Hippocampal formation (tissue), 2 donors: ENCODE measurements around the gene PTRH2.
"Not testable (repeated sequence)": the region's sequence is repeated elsewhere in the genome, so short reads cannot be mapped to it uniquely, and the experiment has no call there.

Source experiments
- DNase-seq, 2 donors: peaks; one replicate each; lab custom pipeline; 2025; lab: John Stamatoyannopoulos, UW

The PTRH2 gene

DNA sequence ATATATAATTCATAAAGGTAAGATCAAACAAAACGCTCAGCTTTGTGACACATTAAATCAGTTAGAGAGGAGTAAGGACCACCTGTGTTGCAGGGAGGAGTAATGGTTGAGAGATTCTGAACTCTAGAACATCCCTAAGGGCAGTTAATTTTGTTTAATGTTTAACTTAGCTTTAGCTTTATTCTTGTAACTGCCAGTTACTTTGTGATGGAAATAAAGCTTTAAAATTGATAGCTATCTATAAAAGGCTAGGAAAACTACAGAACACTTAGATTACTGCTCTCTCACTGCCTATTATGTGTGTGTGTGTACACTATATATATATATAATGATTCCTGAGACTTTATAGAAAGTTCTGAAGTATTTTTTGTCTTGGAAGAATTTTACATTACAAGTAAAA is 37.8 kb downstream of the PTRH2 start:
- DNase-seq = no peak

DNA sequence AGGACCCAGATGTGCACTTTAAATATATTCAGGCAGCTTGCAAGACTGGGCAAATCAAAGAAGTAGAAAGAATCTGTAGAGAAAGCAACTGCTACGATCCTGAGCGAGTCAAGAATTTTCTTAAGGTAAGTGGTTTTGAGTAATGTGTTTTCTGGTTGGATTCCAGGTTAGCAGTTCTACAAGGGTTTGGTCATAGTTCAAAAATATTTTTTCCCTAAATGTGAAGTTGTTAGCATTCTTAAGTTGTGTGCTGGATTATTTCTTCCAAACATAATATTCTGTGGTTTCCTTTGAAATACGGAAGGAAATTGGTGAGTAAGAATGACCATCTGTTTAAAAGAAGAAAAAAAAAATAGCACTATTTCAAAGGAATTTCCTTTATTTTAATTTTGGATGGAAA is 38.4 kb downstream of the PTRH2 start:
- no peak for DNase-seq

DNA sequence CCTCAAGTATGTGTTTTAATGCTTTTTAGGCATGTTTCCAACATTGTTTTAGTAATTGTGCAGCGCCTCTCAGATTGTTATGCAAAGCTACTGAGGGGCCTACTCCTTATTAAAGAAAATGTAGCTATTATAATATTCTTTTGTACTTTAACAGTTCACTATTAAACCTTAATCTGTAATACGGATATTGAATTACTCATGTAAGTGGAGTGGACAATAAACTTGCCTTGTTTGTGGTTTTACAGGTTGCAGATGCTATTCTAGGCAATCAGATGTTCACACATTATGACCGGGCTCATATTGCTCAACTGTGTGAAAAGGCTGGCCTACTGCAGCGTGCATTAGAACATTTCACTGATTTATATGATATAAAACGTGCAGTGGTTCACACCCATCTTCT is 41.0 kb downstream of the PTRH2 start:
- DNase-seq = no peak

DNA sequence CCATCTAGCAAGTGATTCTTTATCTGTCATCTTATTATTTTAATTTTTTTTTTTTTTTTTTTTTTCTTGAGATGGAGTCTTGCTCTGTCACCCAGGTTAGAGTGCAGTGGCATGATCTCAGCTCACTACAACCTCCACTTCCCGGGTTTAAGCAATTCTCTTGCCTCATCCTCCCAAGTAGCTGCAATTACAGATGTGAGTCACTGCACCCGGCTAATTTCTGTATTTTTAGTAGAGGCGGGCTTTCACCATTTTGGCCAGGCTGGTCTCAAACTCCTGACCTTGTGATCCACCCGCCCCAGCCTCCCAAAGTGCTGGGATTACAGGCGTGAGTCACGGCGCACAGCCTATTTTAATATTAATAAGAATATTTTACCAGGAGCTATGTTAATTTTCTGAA is 50.6 kb downstream of the PTRH2 start:
- not testable (repeated sequence) for DNase-seq

DNA sequence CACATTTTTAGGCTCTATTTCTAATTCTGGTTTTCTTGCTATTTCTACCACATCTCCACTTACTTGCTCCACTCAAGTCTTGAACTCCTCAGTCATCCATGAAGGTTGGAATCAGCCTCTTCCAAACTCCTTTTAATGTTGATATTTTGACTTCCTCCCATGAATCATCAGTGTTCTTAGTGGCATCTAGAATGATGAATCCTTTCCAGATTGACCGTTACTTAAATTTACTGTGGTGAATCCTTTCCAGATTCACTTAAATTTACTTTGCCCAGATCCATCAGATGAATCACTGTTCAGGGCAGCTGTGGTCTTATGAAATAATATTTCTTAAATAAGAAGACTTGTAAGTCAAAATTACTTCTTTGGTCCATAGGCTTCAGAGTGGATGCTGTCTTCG is 55.1 kb downstream of the PTRH2 start:
- DNase-seq = no peak

DNA sequence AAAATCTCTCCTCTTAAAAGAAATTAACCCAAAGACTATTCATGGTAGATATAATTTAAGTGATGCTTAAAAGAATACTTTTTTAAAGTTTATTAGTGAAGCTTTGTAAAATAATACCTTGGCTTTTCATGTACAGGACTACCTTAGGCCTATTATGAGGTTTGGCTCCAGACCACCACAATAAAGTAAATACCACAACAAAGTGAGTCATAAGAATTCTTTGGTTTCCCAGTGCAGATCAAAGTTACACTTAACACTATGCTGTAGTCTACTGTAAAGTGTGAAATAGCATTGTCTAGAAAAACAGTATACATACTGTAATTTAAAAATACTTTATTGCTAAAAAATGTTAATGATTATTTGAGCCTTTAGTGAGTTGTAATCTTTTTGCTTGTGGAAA is 55.9 kb downstream of the PTRH2 start:
- no peak for DNase-seq

DNA sequence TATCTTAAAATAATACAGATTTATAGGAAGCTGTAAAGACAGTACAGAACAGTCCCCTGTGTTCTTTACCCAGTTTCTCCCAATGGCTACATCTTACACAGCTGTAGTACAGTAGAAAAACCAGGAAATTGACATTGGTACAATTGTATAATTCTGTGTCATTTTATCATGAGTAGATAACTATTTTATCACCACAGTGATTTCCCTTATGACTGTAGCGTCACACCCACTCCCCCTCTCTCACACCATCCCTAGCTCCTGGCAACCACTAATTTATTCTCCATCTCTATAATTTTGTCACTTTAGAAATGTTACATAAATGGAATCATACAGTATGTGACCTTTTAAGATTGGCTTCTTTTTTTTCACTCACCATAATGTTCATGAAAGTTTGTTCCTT is 56.6 kb downstream of the PTRH2 start:
- no peak for DNase-seq

DNA sequence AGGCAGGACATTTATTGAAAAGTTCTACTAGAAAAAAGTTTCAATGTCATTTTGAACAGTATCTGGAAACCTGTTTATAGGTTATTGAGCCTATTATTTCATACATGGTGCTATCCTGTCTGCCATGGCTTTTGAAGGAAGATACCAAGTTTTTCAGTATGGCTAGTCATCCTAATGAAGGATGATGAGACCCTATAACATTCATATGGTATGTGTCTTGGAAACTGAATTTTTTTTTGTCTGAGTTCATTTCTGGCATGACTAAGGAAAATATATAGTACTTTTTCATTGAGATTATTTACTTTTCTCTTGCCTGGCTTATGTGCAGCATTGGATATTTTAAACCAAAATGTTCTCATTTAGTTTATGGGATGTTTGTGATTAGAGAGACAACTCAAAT is 57.3 kb downstream of the PTRH2 start:
- DNase-seq = no peak
